HEK293 (cell line): ENCODE results near the gene SLFN11.

ENCODE experiments used
- CTCF ChIA-PET: fragments of 350-600 bp; formaldehyde crosslinking; extraction: SDS; loops from one replicate; lab custom pipeline; 2021; ENCODE audit warnings: antibody characterized with exemption; lab: Yijun Ruan, JAX
- POLR2A ChIA-PET: fragments of 300-600 bp; formaldehyde crosslinking; extraction: SDS; loops from one replicate; lab custom pipeline; 2020; ENCODE audit warnings: antibody characterized with exemption, inconsistent platforms; lab: Yijun Ruan, JAX
- H3K27ac ChIP-seq: fragments of 200-500 bp; sonication (Bioruptor generic); 2 replicates; pipeline ENCODE4 v1.5.1; 2014; ENCODE audit warnings: low read depth, low read length, control low read depth, inconsistent platforms; ENCODE audit errors: extremely low read depth
- H3K36me3 ChIP-seq, 2 experiments: fragments of 200-500 bp in 1 of 2; sonication (Bioruptor generic) in 1 of 2; 1 replicate in 1 of 2; 2 replicates in 1 of 2; pipeline ENCODE4 v1.5.1; 2014 to 2017; ENCODE audit warnings: inconsistent platforms in 2 of 2, low read length in 2 of 2; ENCODE audit not compliant: control insufficient read depth in 2 of 2, insufficient read depth in 1 of 2
- H3K4me1 ChIP-seq: fragments of 200-500 bp; sonication (Bioruptor generic); 2 replicates; pipeline ENCODE4 v1.5.1; 2014; ENCODE audit warnings: mild to moderate bottlenecking, low read length, inconsistent platforms; ENCODE audit not compliant: control insufficient read depth, insufficient read depth
- H3K4me3 ChIP-seq: 2 replicates; pipeline ENCODE4 v1.5.1; 2011; ENCODE audit warnings: low read depth, mild to moderate bottlenecking, control low read depth, low read length, moderate library complexity
- H3K9me3 ChIP-seq: fragments of 200-500 bp; sonication (Bioruptor generic); 2 replicates; pipeline ENCODE4 v1.5.1; 2014; ENCODE audit warnings: low read depth, low read length, inconsistent platforms; ENCODE audit not compliant: control insufficient read depth, insufficient read depth
- GFI1B ChIP-seq: fragments of 450-650 bp; formaldehyde crosslinking; IDR thresholded peaks from 2 replicates; pipeline ENCODE4 v1.5.1; 2016; ENCODE audit warnings: missing biosample characterization, missing genetic modification characterization
- IKZF3 ChIP-seq: fragments of 450-650 bp; IDR thresholded peaks from 2 replicates; pipeline ENCODE4 v1.5.0; 2018; ENCODE audit warnings: missing biosample characterization, mild to moderate bottlenecking, missing genetic modification characterization, moderate library complexity
- SP3 ChIP-seq: fragments of 450-650 bp; formaldehyde crosslinking; IDR thresholded peaks from 2 replicates; pipeline ENCODE4 v1.5.1; 2016; ENCODE audit warnings: missing biosample characterization, missing genetic modification characterization
- SP7 ChIP-seq: fragments of 450-650 bp; formaldehyde crosslinking; IDR thresholded peaks from 2 replicates; pipeline ENCODE4 v1.5.1; 2016; ENCODE audit warnings: missing biosample characterization, missing genetic modification characterization
- ZBTB48 ChIP-seq: fragments of 450-650 bp; formaldehyde crosslinking; IDR thresholded peaks from 2 replicates; pipeline ENCODE4 v1.5.1; 2016; ENCODE audit warnings: missing biosample characterization, missing genetic modification characterization
- ZBTB7A ChIP-seq: fragments of 450-650 bp; formaldehyde crosslinking; IDR thresholded peaks from 2 replicates; pipeline ENCODE4 v1.5.1; 2016; ENCODE audit warnings: low read depth, missing biosample characterization, missing genetic modification characterization
- ZFP37 ChIP-seq: fragments of 450-650 bp; formaldehyde crosslinking; IDR thresholded peaks from 2 replicates; pipeline ENCODE4 v1.5.1; 2016; ENCODE audit warnings: missing biosample characterization, missing genetic modification characterization
- ZNF121 ChIP-seq: fragments of 450-650 bp; formaldehyde crosslinking; IDR thresholded peaks from 2 replicates; pipeline ENCODE4 v1.5.1; 2016; ENCODE audit warnings: missing biosample characterization, missing genetic modification characterization
- ZNF146 ChIP-seq: fragments of 450-650 bp; formaldehyde crosslinking; IDR thresholded peaks from 2 replicates; pipeline ENCODE4 v1.5.1; 2016; ENCODE audit warnings: missing biosample characterization, missing genetic modification characterization
- ZNF214 ChIP-seq: fragments of 450-650 bp; formaldehyde crosslinking; IDR thresholded peaks from 2 replicates; pipeline ENCODE4 v1.5.1; 2017; ENCODE audit warnings: missing biosample characterization, mild to moderate bottlenecking, missing genetic modification characterization, borderline replicate concordance
- ZNF433 ChIP-seq: fragments of 450-650 bp; formaldehyde crosslinking; IDR thresholded peaks from 2 replicates; pipeline ENCODE4 v1.5.1; 2016; ENCODE audit warnings: missing biosample characterization, missing genetic modification characterization, low read depth
- ZNF544 ChIP-seq: fragments of 450-650 bp; formaldehyde crosslinking; IDR thresholded peaks from 2 replicates; pipeline ENCODE4 v1.5.0; 2017; ENCODE audit warnings: missing biosample characterization, missing genetic modification characterization
- ZNF571 ChIP-seq: fragments of 450-650 bp; formaldehyde crosslinking; IDR thresholded peaks from 2 replicates; pipeline ENCODE4 v1.5.0; 2017; ENCODE audit warnings: missing biosample characterization, missing genetic modification characterization
- ZNF621 ChIP-seq: fragments of 450-650 bp; formaldehyde crosslinking; IDR thresholded peaks from 2 replicates; pipeline ENCODE4 v1.5.1; 2017; ENCODE audit warnings: missing biosample characterization, missing genetic modification characterization
- ZNF626 ChIP-seq: fragments of 450-650 bp; sonication (Bioruptor Pico); formaldehyde crosslinking; IDR thresholded peaks from 2 replicates; pipeline ENCODE4 v1.5.1; 2018; ENCODE audit warnings: missing biosample characterization, missing genetic modification characterization, inconsistent platforms
- ZNF792 ChIP-seq: fragments of 450-650 bp; formaldehyde crosslinking; IDR thresholded peaks from 2 replicates; pipeline ENCODE4 v1.5.1; 2016; ENCODE audit warnings: missing biosample characterization, missing genetic modification characterization
- TF ChIP-seq, protein P1 (sequence below): fragments of 450-650 bp; formaldehyde crosslinking; IDR thresholded peaks from 2 replicates; pipeline ENCODE4 v1.5.1; 2016; ENCODE audit warnings: missing biosample characterization, missing genetic modification characterization
- TF ChIP-seq, protein P2 (sequence below): fragments of 450-650 bp; formaldehyde crosslinking; IDR thresholded peaks from 2 replicates; pipeline ENCODE4 v1.5.1; 2016; ENCODE audit warnings: missing biosample characterization, missing genetic modification characterization
- TF ChIP-seq, protein P3 (sequence below): fragments of 450-650 bp; formaldehyde crosslinking; IDR thresholded peaks from 2 replicates; pipeline ENCODE4 v1.5.1; 2016; ENCODE audit warnings: missing biosample characterization, missing genetic modification characterization
- TF ChIP-seq, protein P4 (sequence below): fragments of 450-650 bp; formaldehyde crosslinking; IDR thresholded peaks from 2 replicates; pipeline ENCODE4 v1.5.1; 2016; ENCODE audit warnings: missing biosample characterization, missing genetic modification characterization
- TF ChIP-seq, protein P5 (sequence below): fragments of 450-650 bp; formaldehyde crosslinking; IDR thresholded peaks from 2 replicates; pipeline ENCODE4 v1.5.1; 2016; ENCODE audit warnings: missing biosample characterization, missing genetic modification characterization, low read depth

SLFN11 gene

DNA sequence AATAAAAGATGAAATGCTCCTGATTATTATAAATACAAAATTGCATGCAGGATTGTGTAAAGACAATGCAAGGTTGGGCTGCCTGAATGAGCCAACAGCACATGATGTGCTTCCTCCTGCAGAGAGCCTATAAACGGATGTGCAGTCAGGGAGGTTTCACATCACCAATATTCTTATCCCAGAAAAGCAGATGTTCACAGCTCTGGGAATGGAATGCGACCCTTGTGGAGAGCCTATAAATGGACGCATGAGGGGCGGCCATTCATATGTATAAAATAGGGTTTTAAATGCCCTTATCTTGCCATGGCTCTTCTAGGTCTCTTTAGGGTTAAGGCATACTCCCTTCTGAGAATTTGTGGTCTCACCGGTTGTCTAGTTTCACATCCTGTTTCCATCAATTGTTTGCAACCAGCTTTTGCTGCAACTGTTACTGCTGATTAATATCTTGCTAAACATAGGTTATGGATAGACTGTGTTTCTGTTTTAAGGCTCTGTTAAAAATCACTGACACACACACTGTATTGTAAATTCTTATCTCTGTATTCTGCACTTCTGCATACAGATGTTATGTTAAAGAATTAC is 31.9 kb downstream of the SLFN11 start:
- Histone ChIP-seq H3K36me3 (no peaks in the 10 kb centered on the region), H3K27ac (no peak overlapping the region), H3K9me3 (no peaks in the 10 kb centered on the region), H3K4me3 (no peak overlapping the region)
- POLR2A ChIA-PET, result no interaction called here
- CTCF ChIA-PET, result no interaction called here
- TF ChIP-seq, protein P1, sequence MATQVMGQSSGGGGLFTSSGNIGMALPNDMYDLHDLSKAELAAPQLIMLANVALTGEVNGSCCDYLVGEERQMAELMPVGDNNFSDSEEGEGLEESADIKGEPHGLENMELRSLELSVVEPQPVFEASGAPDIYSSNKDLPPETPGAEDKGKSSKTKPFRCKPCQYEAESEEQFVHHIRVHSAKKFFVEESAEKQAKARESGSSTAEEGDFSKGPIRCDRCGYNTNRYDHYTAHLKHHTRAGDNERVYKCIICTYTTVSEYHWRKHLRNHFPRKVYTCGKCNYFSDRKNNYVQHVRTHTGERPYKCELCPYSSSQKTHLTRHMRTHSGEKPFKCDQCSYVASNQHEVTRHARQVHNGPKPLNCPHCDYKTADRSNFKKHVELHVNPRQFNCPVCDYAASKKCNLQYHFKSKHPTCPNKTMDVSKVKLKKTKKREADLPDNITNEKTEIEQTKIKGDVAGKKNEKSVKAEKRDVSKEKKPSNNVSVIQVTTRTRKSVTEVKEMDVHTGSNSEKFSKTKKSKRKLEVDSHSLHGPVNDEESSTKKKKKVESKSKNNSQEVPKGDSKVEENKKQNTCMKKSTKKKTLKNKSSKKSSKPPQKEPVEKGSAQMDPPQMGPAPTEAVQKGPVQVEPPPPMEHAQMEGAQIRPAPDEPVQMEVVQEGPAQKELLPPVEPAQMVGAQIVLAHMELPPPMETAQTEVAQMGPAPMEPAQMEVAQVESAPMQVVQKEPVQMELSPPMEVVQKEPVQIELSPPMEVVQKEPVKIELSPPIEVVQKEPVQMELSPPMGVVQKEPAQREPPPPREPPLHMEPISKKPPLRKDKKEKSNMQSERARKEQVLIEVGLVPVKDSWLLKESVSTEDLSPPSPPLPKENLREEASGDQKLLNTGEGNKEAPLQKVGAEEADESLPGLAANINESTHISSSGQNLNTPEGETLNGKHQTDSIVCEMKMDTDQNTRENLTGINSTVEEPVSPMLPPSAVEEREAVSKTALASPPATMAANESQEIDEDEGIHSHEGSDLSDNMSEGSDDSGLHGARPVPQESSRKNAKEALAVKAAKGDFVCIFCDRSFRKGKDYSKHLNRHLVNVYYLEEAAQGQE (tag by site-specific recombination), result no peak
- no peak for TF ChIP-seq ZNF121
- TF ChIP-seq ZBTB7A, result no peak
- TF ChIP-seq ZNF544 (tag by site-specific recombination), result no peak
- TF ChIP-seq ZNF433 (tag by site-specific recombination), result no peak
- TF ChIP-seq ZNF146, result no peak
- TF ChIP-seq, all 188 proteins: peak for 0
- H3K4me1 ChIP-seq, result no peaks in the 10 kb centered on the region

DNA sequence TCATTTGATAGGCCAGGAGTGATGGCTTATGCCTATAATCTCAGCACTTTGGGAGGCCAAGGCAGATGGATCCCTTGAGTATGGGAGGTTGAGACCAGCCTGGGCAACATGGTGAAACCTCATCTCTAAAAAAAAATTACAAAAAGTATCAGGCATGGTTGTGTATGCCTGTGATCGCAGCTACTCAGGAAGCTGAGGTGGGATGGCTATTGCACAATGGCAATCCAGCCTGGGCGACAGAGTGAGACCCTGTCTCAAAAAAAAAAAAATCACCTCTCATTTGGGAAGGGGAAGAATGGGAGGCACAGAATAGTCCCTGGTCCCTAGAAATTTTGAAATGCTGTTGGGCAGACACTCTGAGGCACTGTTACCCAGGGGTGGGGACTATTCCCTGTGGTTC is 35.2 kb downstream of the SLFN11 start:
- no peak for TF ChIP-seq IKZF3 (tag by site-specific recombination)
- TF ChIP-seq, protein P2, sequence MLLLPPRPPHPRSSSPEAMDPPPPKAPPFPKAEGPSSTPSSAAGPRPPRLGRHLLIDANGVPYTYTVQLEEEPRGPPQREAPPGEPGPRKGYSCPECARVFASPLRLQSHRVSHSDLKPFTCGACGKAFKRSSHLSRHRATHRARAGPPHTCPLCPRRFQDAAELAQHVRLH (tag by site-specific recombination), result no peak
- no peak for TF ChIP-seq SP3 (tag by site-specific recombination)
- TF ChIP-seq ZNF214 (tag by site-specific recombination), result no peak
- no peak for TF ChIP-seq SP7 (tag by site-specific recombination)
- TF ChIP-seq GFI1B (tag by site-specific recombination), result no peak
- no peak for TF ChIP-seq ZFP37
- TF ChIP-seq, protein P3, sequence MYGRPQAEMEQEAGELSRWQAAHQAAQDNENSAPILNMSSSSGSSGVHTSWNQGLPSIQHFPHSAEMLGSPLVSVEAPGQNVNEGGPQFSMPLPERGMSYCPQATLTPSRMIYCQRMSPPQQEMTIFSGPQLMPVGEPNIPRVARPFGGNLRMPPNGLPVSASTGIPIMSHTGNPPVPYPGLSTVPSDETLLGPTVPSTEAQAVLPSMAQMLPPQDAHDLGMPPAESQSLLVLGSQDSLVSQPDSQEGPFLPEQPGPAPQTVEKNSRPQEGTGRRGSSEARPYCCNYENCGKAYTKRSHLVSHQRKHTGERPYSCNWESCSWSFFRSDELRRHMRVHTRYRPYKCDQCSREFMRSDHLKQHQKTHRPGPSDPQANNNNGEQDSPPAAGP (tag by site-specific recombination), result no peak
- TF ChIP-seq ZNF792 (tag by site-specific recombination), result no peak
- TF ChIP-seq ZNF571 (tag by site-specific recombination), result no peak
- TF ChIP-seq ZNF621 (tag by site-specific recombination), result no peak
- no peak for TF ChIP-seq ZNF626 (tag by site-specific recombination)
- TF ChIP-seq, protein P4, sequence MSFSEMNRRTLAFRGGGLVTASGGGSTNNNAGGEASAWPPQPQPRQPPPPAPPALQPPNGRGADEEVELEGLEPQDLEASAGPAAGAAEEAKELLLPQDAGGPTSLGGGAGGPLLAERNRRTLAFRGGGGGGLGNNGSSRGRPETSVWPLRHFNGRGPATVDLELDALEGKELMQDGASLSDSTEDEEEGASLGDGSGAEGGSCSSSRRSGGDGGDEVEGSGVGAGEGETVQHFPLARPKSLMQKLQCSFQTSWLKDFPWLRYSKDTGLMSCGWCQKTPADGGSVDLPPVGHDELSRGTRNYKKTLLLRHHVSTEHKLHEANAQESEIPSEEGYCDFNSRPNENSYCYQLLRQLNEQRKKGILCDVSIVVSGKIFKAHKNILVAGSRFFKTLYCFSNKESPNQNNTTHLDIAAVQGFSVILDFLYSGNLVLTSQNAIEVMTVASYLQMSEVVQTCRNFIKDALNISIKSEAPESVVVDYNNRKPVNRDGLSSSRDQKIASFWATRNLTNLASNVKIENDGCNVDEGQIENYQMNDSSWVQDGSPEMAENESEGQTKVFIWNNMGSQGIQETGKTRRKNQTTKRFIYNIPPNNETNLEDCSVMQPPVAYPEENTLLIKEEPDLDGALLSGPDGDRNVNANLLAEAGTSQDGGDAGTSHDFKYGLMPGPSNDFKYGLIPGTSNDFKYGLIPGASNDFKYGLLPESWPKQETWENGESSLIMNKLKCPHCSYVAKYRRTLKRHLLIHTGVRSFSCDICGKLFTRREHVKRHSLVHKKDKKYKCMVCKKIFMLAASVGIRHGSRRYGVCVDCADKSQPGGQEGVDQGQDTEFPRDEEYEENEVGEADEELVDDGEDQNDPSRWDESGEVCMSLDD (tag by site-specific recombination), result no peak
- TF ChIP-seq, protein P5, sequence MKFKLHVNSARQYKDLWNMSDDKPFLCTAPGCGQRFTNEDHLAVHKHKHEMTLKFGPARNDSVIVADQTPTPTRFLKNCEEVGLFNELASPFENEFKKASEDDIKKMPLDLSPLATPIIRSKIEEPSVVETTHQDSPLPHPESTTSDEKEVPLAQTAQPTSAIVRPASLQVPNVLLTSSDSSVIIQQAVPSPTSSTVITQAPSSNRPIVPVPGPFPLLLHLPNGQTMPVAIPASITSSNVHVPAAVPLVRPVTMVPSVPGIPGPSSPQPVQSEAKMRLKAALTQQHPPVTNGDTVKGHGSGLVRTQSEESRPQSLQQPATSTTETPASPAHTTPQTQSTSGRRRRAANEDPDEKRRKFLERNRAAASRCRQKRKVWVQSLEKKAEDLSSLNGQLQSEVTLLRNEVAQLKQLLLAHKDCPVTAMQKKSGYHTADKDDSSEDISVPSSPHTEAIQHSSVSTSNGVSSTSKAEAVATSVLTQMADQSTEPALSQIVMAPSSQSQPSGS (tag by site-specific recombination), result no peak
- TF ChIP-seq ZBTB48 (tag by site-specific recombination), result no peak
- Histone ChIP-seq H3K4me3 (no peak overlapping the region), H3K9me3 (no peaks in the 10 kb centered on the region), H3K36me3 (no peaks in the 10 kb centered on the region), H3K27ac (no peak overlapping the region), H3K4me1 (no peaks in the 10 kb centered on the region)
- ChIA-PET CTCF (no interaction called here), POLR2A (no interaction called here)
